ENCODE data around the gene RAI2.

Gene RAI2

GRCh38 chrX:17848545-17849265 is 12.4 kb downstream of the RAI2 start:
- no peak overlapping the region for H3K4me3 ChIP-seq (replicated peaks; ENCODE audit: low read depth, low read length)
- no peak for TF ChIP-seq CTCF (IDR thresholded peaks at IDR 0.05; ENCODE audit: low read length, missing control alignments)
- no peak for DNase-seq (ENCODE audit: low read depth)

GRCh38 chrX:17846045-17846444 is 15.1 kb downstream of the RAI2 start:
- DNase-seq (ENCODE audit: low read depth) = no peak
- no peak for TF ChIP-seq CTCF (IDR thresholded peaks at IDR 0.05; ENCODE audit: low read length, missing control alignments)
- no peak overlapping the region for H3K4me3 ChIP-seq (replicated peaks; ENCODE audit: low read depth, low read length)

GRCh38 chrX:17844236-17844635 is 16.9 kb downstream of the RAI2 start:
- no peak overlapping the region for H3K4me3 ChIP-seq (replicated peaks; ENCODE audit: low read depth, low read length)
- no peak for TF ChIP-seq CTCF (IDR thresholded peaks at IDR 0.05; ENCODE audit: low read length, missing control alignments)
- DNase-seq (ENCODE audit: low read depth) = no peak

- TF ChIP-seq CTCF (IDR thresholded peaks at IDR 0.05; ENCODE audit: low read length, missing control alignments) = no peak
These were observed 18.2 kb downstream of the RAI2 start for GRCh38 chrX:17842769-17843525.

GRCh38 chrX:17839269-17839668 is 21.8 kb downstream of the RAI2 start:
- TF ChIP-seq CTCF (IDR thresholded peaks at IDR 0.05; ENCODE audit: low read length, missing control alignments) = no peak
- no peak for DNase-seq (ENCODE audit: low read depth)

More at GRCh38 chrX:17842769-17843525, 18.2 kb downstream of the RAI2 start:
- peak; percentile 6 for DNase-seq (ENCODE audit: low read depth)
- no peak overlapping the region for H3K4me3 ChIP-seq (replicated peaks; ENCODE audit: low read depth, low read length)

GRCh38 chrX:17836830-17837229 is 24.3 kb downstream of the RAI2 start:
- DNase-seq (ENCODE audit: low read depth) = no peak
- H3K4me3 ChIP-seq (replicated peaks; ENCODE audit: low read depth, low read length) = no peak overlapping the region
- no peak for TF ChIP-seq CTCF (IDR thresholded peaks at IDR 0.05; ENCODE audit: low read length, missing control alignments)

More at GRCh38 chrX:17839269-17839668, 21.8 kb downstream of the RAI2 start:
- no peak overlapping the region for H3K4me3 ChIP-seq (replicated peaks; ENCODE audit: low read depth, low read length)
